Esophagus muscularis mucosa (tissue), 4 donors: ENCODE data around the gene PSMB7.

Source experiments
- EP300 ChIP-seq: sonication (generic); formaldehyde crosslinking; IDR thresholded peaks from one replicate; pipeline ENCODE4 v1.6.1; 2017; ENCODE audit warnings: antibody characterized with exemption
- POLR2A ChIP-seq: fragments of 450-650 bp; IDR thresholded peaks from one replicate; pipeline ENCODE4 v1.6.1; 2017; ENCODE audit warnings: antibody characterized with exemption, moderate library complexity, mild to moderate bottlenecking, low read depth
- POLR2AphosphoS5 ChIP-seq, 2 donors: sonication (generic); formaldehyde crosslinking; IDR thresholded peaks; one replicate each; pipeline ENCODE4 v1.6.1; 2017; ENCODE audit warnings: antibody characterized with exemption in 2 of 2
- TF ChIP-seq, protein P1 (sequence below), 3 experiments: fragments of 200-600 bp in 2 of 3; fragments of 450-650 bp in 1 of 3; sonication (generic) in 2 of 3; IDR thresholded peaks; one replicate each; pipeline ENCODE4 v1.5.1; 2017 to 2019; ENCODE audit warnings: antibody characterized with exemption in 3 of 3, mild to moderate bottlenecking in 2 of 3, moderate library complexity in 1 of 3

GRCh38 chr9:124436320-124436719 is 21.1 kb upstream of the PSMB7 start:
- TF ChIP-seq, protein P1, sequence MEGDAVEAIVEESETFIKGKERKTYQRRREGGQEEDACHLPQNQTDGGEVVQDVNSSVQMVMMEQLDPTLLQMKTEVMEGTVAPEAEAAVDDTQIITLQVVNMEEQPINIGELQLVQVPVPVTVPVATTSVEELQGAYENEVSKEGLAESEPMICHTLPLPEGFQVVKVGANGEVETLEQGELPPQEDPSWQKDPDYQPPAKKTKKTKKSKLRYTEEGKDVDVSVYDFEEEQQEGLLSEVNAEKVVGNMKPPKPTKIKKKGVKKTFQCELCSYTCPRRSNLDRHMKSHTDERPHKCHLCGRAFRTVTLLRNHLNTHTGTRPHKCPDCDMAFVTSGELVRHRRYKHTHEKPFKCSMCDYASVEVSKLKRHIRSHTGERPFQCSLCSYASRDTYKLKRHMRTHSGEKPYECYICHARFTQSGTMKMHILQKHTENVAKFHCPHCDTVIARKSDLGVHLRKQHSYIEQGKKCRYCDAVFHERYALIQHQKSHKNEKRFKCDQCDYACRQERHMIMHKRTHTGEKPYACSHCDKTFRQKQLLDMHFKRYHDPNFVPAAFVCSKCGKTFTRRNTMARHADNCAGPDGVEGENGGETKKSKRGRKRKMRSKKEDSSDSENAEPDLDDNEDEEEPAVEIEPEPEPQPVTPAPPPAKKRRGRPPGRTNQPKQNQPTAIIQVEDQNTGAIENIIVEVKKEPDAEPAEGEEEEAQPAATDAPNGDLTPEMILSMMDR (IDR thresholded peaks at IDR 0.05) = no peak
- TF ChIP-seq POLR2A (no peak), EP300 (no peak), POLR2AphosphoS5 (IDR thresholded peaks at IDR 0.05) (no peak)
